SH-SY5Y (cell line): ENCODE results near the gene LMNTD1.

ENCODE experiments used
- GATA2 ChIP-seq: IDR thresholded peaks from 2 replicates; pipeline ENCODE4 v1.6.1; 2011; ENCODE audit warnings: mild to moderate bottlenecking, low read depth, low read length
- GATA3 ChIP-seq: IDR thresholded peaks from 2 replicates; pipeline ENCODE4 v1.6.1; 2011; ENCODE audit warnings: low read depth, mild to moderate bottlenecking, low read length, moderate library complexity

GRCh38 chr12:25585662-25586061, 32.6 kb upstream of the LMNTD1 start:
- TF ChIP-seq GATA2 (no peak), GATA3 (no peak)
